Parathyroid adenoma (tissue), 2 donors: ENCODE measurements around the gene SMPD1.

Experiments used
- H2AFZ ChIP-seq: fragments of 300-600 bp; sonication (generic); one replicate; pipeline ENCODE4 v1.7.0; 2017; ENCODE audit warnings: antibody characterized with exemption, mild to moderate bottlenecking
- H3K27ac ChIP-seq: fragments of 300-600 bp; sonication (generic); one replicate; pipeline ENCODE4 v1.7.0; 2017
- H3K27me3 ChIP-seq: fragments of 300-600 bp; sonication (generic); one replicate; pipeline ENCODE4 v1.7.0; 2017; ENCODE audit warnings: low read length; ENCODE audit not compliant: control insufficient read depth, insufficient read depth
- H3K36me3 ChIP-seq: fragments of 300-600 bp; sonication (generic); one replicate; pipeline ENCODE4 v1.7.0; 2017; ENCODE audit warnings: low read length; ENCODE audit not compliant: control insufficient read depth, insufficient read depth
- H3K4me1 ChIP-seq: fragments of 300-600 bp; sonication (generic); one replicate; pipeline ENCODE4 v1.7.0; 2017; ENCODE audit warnings: control low read depth
- H3K4me2 ChIP-seq: fragments of 300-600 bp; sonication (generic); one replicate; pipeline ENCODE4 v1.7.0; 2017; ENCODE audit warnings: low read length
- H3K4me3 ChIP-seq: fragments of 300-600 bp; sonication (generic); one replicate; pipeline ENCODE4 v1.7.0; 2017; ENCODE audit warnings: low read depth, low read length
- H3K79me2 ChIP-seq: fragments of 300-600 bp; sonication (generic); one replicate; pipeline ENCODE4 v1.7.0; 2017; ENCODE audit warnings: control low read depth
- H3K9ac ChIP-seq: fragments of 300-600 bp; sonication (generic); one replicate; pipeline ENCODE4 v1.7.0; 2017; ENCODE audit warnings: mild to moderate bottlenecking
- H3K9me3 ChIP-seq: fragments of 300-600 bp; sonication (generic); one replicate; pipeline ENCODE4 v1.7.0; 2017; ENCODE audit warnings: low read length; ENCODE audit not compliant: control insufficient read depth
- TF ChIP-seq, protein P1 (sequence below): fragments of 300-600 bp; sonication (generic); IDR thresholded peaks from one replicate; pipeline ENCODE4 v1.7.0; 2017; ENCODE audit warnings: antibody characterized with exemption, mild to moderate bottlenecking
- donor health status: primary hyperparathyroidism.

Gene SMPD1

DNA sequence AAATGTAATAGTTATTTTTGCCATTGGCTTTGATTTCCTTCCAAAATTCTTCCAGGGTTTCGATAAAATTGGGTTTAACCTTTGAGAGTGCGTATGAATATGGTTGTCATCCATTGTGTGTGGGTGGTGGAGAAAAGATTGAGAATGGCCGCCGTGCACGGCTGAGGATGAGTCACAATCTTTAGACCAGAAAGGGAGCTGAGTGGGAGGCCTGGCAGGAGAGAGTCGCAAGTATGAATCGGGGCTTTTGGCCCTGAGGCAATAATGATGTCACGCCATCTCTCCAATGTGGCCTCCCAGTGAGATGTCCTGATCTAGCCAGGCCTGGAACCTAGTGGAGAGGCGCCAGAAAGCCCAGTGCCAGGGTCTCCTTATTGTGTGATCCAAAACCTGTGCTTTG is 33.1 kb upstream of the SMPD1 start:
- H3K27ac ChIP-seq: no peak overlapping the region

DNA sequence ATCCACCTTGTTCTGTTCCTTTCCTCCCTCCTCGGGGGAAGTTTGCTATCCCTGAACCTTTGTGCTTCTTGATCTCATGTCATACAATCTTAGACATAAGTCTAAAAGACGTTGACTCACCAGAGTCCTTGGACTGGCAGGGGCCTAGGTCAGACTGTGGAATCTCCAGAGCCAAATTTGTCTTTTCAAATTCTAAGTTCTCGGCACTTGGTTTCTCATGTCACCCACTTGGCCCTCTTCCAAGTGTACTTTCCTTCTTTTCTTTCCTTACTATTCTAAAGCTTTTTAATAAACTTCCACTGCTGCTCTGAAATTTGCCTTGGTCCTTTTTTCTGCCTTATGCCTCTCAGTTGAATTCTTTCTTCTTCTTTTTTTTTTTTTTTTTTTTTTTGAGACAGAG is 30.1 kb upstream of the SMPD1 start:
- Histone ChIP-seq H3K4me1 (no peaks in the 10 kb centered on the region), H3K79me2 (no peaks in the 10 kb centered on the region), H3K4me3 (no peak overlapping the region), H3K9me3 (no peaks in the 10 kb centered on the region), H3K27me3 (no peaks in the 10 kb centered on the region), H3K9ac (no peak overlapping the region), H3K4me2 (no peak overlapping the region), H3K27ac (no peak overlapping the region), H2AFZ (no peak overlapping the region), H3K36me3 (no peaks in the 10 kb centered on the region)
- TF ChIP-seq, protein P1, sequence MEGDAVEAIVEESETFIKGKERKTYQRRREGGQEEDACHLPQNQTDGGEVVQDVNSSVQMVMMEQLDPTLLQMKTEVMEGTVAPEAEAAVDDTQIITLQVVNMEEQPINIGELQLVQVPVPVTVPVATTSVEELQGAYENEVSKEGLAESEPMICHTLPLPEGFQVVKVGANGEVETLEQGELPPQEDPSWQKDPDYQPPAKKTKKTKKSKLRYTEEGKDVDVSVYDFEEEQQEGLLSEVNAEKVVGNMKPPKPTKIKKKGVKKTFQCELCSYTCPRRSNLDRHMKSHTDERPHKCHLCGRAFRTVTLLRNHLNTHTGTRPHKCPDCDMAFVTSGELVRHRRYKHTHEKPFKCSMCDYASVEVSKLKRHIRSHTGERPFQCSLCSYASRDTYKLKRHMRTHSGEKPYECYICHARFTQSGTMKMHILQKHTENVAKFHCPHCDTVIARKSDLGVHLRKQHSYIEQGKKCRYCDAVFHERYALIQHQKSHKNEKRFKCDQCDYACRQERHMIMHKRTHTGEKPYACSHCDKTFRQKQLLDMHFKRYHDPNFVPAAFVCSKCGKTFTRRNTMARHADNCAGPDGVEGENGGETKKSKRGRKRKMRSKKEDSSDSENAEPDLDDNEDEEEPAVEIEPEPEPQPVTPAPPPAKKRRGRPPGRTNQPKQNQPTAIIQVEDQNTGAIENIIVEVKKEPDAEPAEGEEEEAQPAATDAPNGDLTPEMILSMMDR: no peak

More for the DNA sequence above, 33.1 kb upstream of the SMPD1 start:
- no peak overlapping the region for H2AFZ ChIP-seq
- no peaks in the 10 kb centered on the region for H3K4me1 ChIP-seq
- H3K9me3 ChIP-seq: no peaks in the 10 kb centered on the region
- no peaks in the 10 kb centered on the region for H3K27me3 ChIP-seq
- H3K79me2 ChIP-seq: no peaks in the 10 kb centered on the region
- H3K9ac ChIP-seq: no peak overlapping the region
- TF ChIP-seq, protein P1: no peak
- no peak overlapping the region for H3K4me2 ChIP-seq
- H3K4me3 ChIP-seq: no peak overlapping the region
- no peaks in the 10 kb centered on the region for H3K36me3 ChIP-seq

DNA sequence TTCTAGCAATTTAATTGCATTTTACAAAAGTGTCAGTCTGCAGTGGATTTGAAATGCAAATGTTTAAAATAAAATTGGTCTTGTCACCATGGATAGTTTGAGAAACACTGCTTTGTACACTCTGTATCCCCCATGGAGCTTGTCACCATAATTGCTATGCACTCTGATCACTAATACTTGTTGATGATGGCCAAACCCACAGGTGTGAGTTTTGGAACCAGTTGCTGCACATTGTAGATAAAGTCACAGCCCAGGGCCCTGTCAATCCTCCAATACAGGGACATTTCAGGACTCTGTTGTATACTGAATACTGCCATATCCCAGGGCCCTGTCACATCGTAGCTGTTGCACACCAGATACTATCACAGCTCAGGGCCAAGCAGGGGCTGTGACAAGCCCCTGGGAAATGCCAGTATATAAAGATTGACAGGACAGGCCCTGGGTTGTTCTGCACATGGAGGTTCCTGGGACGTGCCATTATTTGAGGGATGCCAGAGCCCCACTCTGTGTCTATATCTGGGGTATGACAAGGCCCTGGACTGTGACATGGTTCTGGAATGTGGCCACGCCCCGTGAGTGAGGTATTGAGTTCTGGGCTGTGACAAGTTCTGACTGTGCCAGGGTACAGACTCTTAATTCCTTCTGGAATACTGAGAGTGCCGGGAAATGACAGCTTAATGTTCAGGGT is 27.9 kb upstream of the SMPD1 start:
- Histone ChIP-seq H3K27me3 (no peaks in the 10 kb centered on the region), H3K4me1 (no peaks in the 10 kb centered on the region), H2AFZ (no peak overlapping the region), H3K9ac (no peak overlapping the region), H3K27ac (no peak overlapping the region), H3K9me3 (no peaks in the 10 kb centered on the region), H3K4me2 (no peak overlapping the region), H3K4me3 (no peak overlapping the region), H3K79me2 (no peaks in the 10 kb centered on the region), H3K36me3 (no peaks in the 10 kb centered on the region)
- TF ChIP-seq, protein P1: no peak

DNA sequence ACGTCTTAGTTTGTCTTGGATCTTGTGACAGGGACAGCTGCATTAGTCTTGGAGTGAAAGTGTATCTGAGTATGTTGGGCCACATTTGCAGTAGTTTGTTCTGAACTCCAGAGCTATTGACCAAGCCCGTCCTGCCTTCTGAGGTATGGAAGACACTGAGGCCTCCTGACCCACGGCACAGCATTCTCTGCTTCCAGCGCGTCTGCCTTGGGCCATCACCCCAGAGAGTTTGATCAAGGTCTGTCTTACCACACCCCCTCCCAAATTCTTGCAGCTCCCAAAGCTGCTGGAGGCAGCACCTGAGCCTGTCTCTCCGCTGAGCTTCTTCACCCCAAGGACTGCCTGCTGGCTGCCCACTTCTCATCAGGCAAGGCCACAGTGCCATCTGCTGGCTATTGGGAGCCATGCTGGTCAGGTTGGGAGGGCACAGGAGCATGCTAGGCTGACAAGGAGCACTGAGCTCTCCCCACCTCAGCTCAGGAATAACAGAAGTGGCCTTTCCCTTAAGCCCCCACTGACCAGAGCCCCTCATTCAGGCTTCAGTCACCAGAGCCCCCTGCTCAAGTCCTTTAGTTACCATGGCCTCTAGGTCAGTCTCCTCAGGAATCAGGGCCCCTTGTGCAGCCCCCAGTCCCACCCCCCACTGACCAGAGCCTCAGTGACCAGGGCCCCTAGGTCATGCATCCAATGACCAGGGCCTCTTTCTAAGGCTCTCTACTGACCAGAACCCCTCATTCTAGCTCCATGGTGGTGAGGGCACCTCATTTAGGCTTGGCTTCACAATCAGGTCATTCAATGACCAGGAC is 27.2 kb upstream of the SMPD1 start:
- H3K27me3 ChIP-seq: no peaks in the 10 kb centered on the region
- no peak overlapping the region for H3K27ac ChIP-seq
- H3K4me2 ChIP-seq: no peak overlapping the region
- H3K9me3 ChIP-seq: no peaks in the 10 kb centered on the region
- TF ChIP-seq, protein P1: peak; percentile 73
- no peak overlapping the region for H2AFZ ChIP-seq
- no peaks in the 10 kb centered on the region for H3K4me1 ChIP-seq
- no peaks in the 10 kb centered on the region for H3K79me2 ChIP-seq
- H3K36me3 ChIP-seq: no peaks in the 10 kb centered on the region
- no peak overlapping the region for H3K4me3 ChIP-seq
- no peak overlapping the region for H3K9ac ChIP-seq
